H1 (cell line): ENCODE data around the gene SMIM35. TPM values are rescaled to one million over a fixed set of nuclear protein-coding genes. Genes with fewer than 3 reads are reported as not detected.

Experiments
- CTCF ChIA-PET: fragments of 300-600 bp; sonication (Branson Sonifier 250); formaldehyde crosslinking; loops from one replicate; lab custom pipeline; 2021; ENCODE audit not compliant: partially characterized antibody; lab: Charles Lee
- POLR2A ChIA-PET: fragments of 300-600 bp; sonication (Branson Sonifier 250); formaldehyde crosslinking; loops from one replicate; lab custom pipeline; 2021; ENCODE audit warnings: inconsistent platforms; ENCODE audit not compliant: partially characterized antibody; lab: Charles Lee
- DNase-seq, 2 experiments: peaks; one replicate each; pipeline versions ENCODE4 v3.0.0 to v3.0.0-alpha.2; 2010 to 2022; ENCODE audit warnings: low spot score in 2 of 2, low read depth in 1 of 2, mixed read lengths in 1 of 2
- FAIRE-seq: peaks from 2 replicates; lab custom pipeline; 2011; peaks lifted over from hg19 to GRCh38; lab: Jason Lieb, UNC
- H2AFZ ChIP-seq: 2 replicates; pipeline ENCODE4 v1.8.1; 2012; ENCODE audit warnings: low read length, inconsistent platforms
- H2AK5ac ChIP-seq: 2 replicates; pipeline ENCODE4 v1.6.1; 2013; ENCODE audit warnings: low read depth, low read length
- H2BK120ac ChIP-seq: replicated peaks from 2 replicates; pipeline ENCODE3; 2013; ENCODE audit warnings: low read depth, low read length, inconsistent platforms
- H2BK12ac ChIP-seq: 2 replicates; pipeline ENCODE4 v1.6.1; 2013; ENCODE audit warnings: low read depth, low read length
- H2BK15ac ChIP-seq: 2 replicates; pipeline ENCODE4 v1.6.1; 2013; ENCODE audit warnings: low read length
- H2BK20ac ChIP-seq: 2 replicates; pipeline ENCODE4 v1.6.1; 2013; ENCODE audit warnings: low read length
- H2BK5ac ChIP-seq: 2 replicates; pipeline ENCODE4 v1.6.1; 2013; ENCODE audit warnings: low read depth, low read length
- H3K14ac ChIP-seq: 2 replicates; pipeline ENCODE4 v1.6.1; 2013; ENCODE audit warnings: inconsistent platforms; ENCODE audit not compliant: insufficient read length
- H3K18ac ChIP-seq: 2 replicates; pipeline ENCODE4 v1.6.1; 2013; ENCODE audit warnings: low read length; ENCODE audit errors: extremely low read depth
- H3K23ac ChIP-seq: 2 replicates; pipeline ENCODE4 v1.6.1; 2013; ENCODE audit warnings: inconsistent platforms; ENCODE audit not compliant: insufficient read length
- H3K23me2 ChIP-seq: 2 replicates; pipeline ENCODE4 v1.6.1; 2013; ENCODE audit warnings: low read depth, low read length
- H3K27ac ChIP-seq: 2 replicates; pipeline ENCODE4 v1.6.1; 2011; ENCODE audit warnings: low read depth, low read length, inconsistent platforms
- H3K27me3 ChIP-seq, 4 experiments: replicated peaks in 1 of 4; 1 replicate in 1 of 4; 2 replicates in 3 of 4; pipeline versions ENCODE4 v1.6.1 to v1.8.1; 2011 to 2013; ENCODE audit warnings: low read length in 3 of 4, mild to moderate bottlenecking in 3 of 4, inconsistent platforms in 2 of 4, mixed read lengths in 2 of 4, moderate library complexity in 1 of 4; ENCODE audit not compliant: control insufficient read depth in 3 of 4, insufficient read depth in 3 of 4; ENCODE audit errors: extremely low read depth in 1 of 4
- H3K36me3 ChIP-seq, 4 experiments: 2 replicates each; pipeline versions ENCODE4 v1.6.1 to v1.8.1; 2011 to 2013; ENCODE audit warnings: mild to moderate bottlenecking in 4 of 4, low read length in 3 of 4, moderate library complexity in 2 of 4, control low read depth in 1 of 4, inconsistent platforms in 1 of 4; ENCODE audit not compliant: insufficient read depth in 4 of 4, control insufficient read depth in 2 of 4
- H3K4ac ChIP-seq: replicated peaks from 2 replicates; pipeline ENCODE3; 2013; ENCODE audit warnings: low read length, low read depth, mixed read lengths, inconsistent platforms; ENCODE audit not compliant: insufficient read length
- H3K4me1 ChIP-seq, 4 experiments: replicated peaks in 1 of 4; 1 replicate in 1 of 4; 2 replicates in 3 of 4; pipeline versions ENCODE4 v1.6.1 to v1.8.1; 2011 to 2013; ENCODE audit warnings: low read length in 3 of 4, inconsistent platforms in 2 of 4, mixed read lengths in 1 of 4; ENCODE audit not compliant: insufficient read depth in 4 of 4, control insufficient read depth in 3 of 4
- H3K4me2 ChIP-seq, 2 experiments: 2 replicates each; pipeline versions ENCODE4 v1.6.1 to v1.8.1; 2011 to 2013; ENCODE audit warnings: low read depth in 2 of 2, low read length in 2 of 2, control low read depth in 1 of 2, inconsistent platforms in 1 of 2, mild to moderate bottlenecking in 1 of 2; ENCODE audit not compliant: insufficient read depth in 1 of 2
- H3K4me3 ChIP-seq, 4 experiments: fragments of 200-600, 300-600 bp in 1 of 4; sonication (generic), shearing (Covaris generic), sonication (Bioruptor Twin) in 1 of 4; 2 replicates each; pipeline versions ENCODE4 v1.5.1 to v1.8.1; 2011 to 2016; ENCODE audit warnings: low read length in 4 of 4, low read depth in 3 of 4, control low read depth in 2 of 4, inconsistent platforms in 2 of 4, mild to moderate bottlenecking in 2 of 4, mixed read lengths in 1 of 4, moderate library complexity in 1 of 4; ENCODE audit not compliant: insufficient read depth in 2 of 4; ENCODE audit errors: extremely low read depth in 1 of 4
- H3K56ac ChIP-seq: replicated peaks from 2 replicates; pipeline ENCODE3; 2013; ENCODE audit warnings: low read depth, mild to moderate bottlenecking, mixed read lengths, low read length, inconsistent platforms; ENCODE audit not compliant: insufficient read length
- H3K79me1 ChIP-seq: 2 replicates; pipeline ENCODE4 v1.6.1; 2013; ENCODE audit warnings: low read depth, low read length, control low read depth
- H3K79me2 ChIP-seq, 2 experiments: 2 replicates each; pipeline versions ENCODE4 v1.6.1 to v1.8.1; 2012 to 2013; ENCODE audit warnings: low read length in 2 of 2, mild to moderate bottlenecking in 2 of 2, inconsistent platforms in 1 of 2; ENCODE audit not compliant: insufficient read depth in 2 of 2, control insufficient read depth in 1 of 2
- H3K9ac ChIP-seq, 4 experiments: replicated peaks in 1 of 4; 1 replicate in 1 of 4; 2 replicates in 3 of 4; pipeline versions ENCODE4 v1.6.1 to v1.8.1; 2011 to 2013; ENCODE audit warnings: low read depth in 3 of 4, low read length in 3 of 4, control low read depth in 2 of 4, mild to moderate bottlenecking in 2 of 4, moderate library complexity in 2 of 4, inconsistent platforms in 1 of 4; ENCODE audit errors: extremely low read depth in 1 of 4
- H3K9me3 ChIP-seq, 2 experiments: 2 replicates each; pipeline versions ENCODE4 v1.6.1 to v1.8.1; 2012 to 2013; ENCODE audit warnings: mild to moderate bottlenecking in 2 of 2, moderate library complexity in 2 of 2, control low read depth in 1 of 2, inconsistent platforms in 1 of 2, low read depth in 1 of 2, low read length in 1 of 2, mixed read lengths in 1 of 2; ENCODE audit not compliant: insufficient read depth in 2 of 2
- H4K20me1 ChIP-seq, 2 experiments: replicated peaks in 1 of 2; 2 replicates each; pipeline versions ENCODE3 to v1.8.1; 2011 to 2013; ENCODE audit warnings: inconsistent platforms in 2 of 2, low read length in 2 of 2, mild to moderate bottlenecking in 1 of 2; ENCODE audit not compliant: insufficient read depth in 2 of 2, control insufficient read depth in 1 of 2
- H4K5ac ChIP-seq: 2 replicates; pipeline ENCODE4 v1.6.1; 2013; ENCODE audit warnings: low read length, low read depth, mixed read lengths, inconsistent platforms; ENCODE audit not compliant: insufficient read length
- H4K8ac ChIP-seq: 2 replicates; pipeline ENCODE4 v1.8.0; 2013; ENCODE audit warnings: mild to moderate bottlenecking, moderate library complexity, low read length, inconsistent platforms; ENCODE audit not compliant: insufficient read depth; ENCODE audit errors: extremely low read depth
- H4K91ac ChIP-seq: replicated peaks from 2 replicates; pipeline ENCODE3; 2013; ENCODE audit warnings: low read length, mixed read lengths, inconsistent platforms; ENCODE audit not compliant: insufficient read length
- BCL11A ChIP-seq, 2 experiments: IDR thresholded peaks; one replicate each; pipeline ENCODE4 v1.6.1; 2011; ENCODE audit warnings: low read depth in 2 of 2, low read length in 2 of 2, mild to moderate bottlenecking in 2 of 2
- GTF2F1 ChIP-seq: IDR thresholded peaks from 2 replicates; pipeline ENCODE4 v1.6.1; 2012; ENCODE audit warnings: low read depth, low read length, improper control_type of control experiment, borderline replicate concordance
- JUND ChIP-seq: IDR thresholded peaks from 2 replicates; pipeline ENCODE4 v1.6.1; 2011; ENCODE audit warnings: mild to moderate bottlenecking, improper control_type of control experiment, low read length
- KDM5A ChIP-seq: fragments of 200-600 bp; IDR thresholded peaks from 2 replicates; pipeline ENCODE4 v1.7.1; 2012; ENCODE audit warnings: mild to moderate bottlenecking, low read length, inconsistent platforms, mixed read lengths
- NANOG ChIP-seq: IDR thresholded peaks from 2 replicates; pipeline ENCODE4 v1.6.1; 2011; ENCODE audit warnings: low read length, low read depth, mild to moderate bottlenecking, inconsistent platforms; ENCODE audit not compliant: insufficient read depth, poor library complexity, severe bottlenecking
- RNF2 ChIP-seq: fragments of 200-900, 300-1000 bp; sonication (generic); IDR thresholded peaks from 2 replicates; pipeline ENCODE4 v1.7.1; 2016; ENCODE audit warnings: borderline replicate concordance, low read depth, mild to moderate bottlenecking, antibody characterized with exemption, low read length; ENCODE audit not compliant: poor library complexity, severe bottlenecking; ENCODE audit errors: missing control alignments
- TAF1 ChIP-seq: IDR thresholded peaks from 2 replicates; pipeline ENCODE4 v1.6.1; 2011; ENCODE audit warnings: mild to moderate bottlenecking, low read depth, low read length
- TEAD4 ChIP-seq: IDR thresholded peaks from 2 replicates; pipeline ENCODE4 v1.6.1; 2012; ENCODE audit warnings: low read depth, low read length, inconsistent platforms, mixed read lengths
- WGBS, 2 experiments: shearing (Covaris generic) in 1 of 2; methylation state at CpG; one replicate each; pipeline versions ENCODE4 v1.1.6 to v1.1.7; 2013 to 2015; ENCODE audit warnings: low lambda C conversion rate in 2 of 2, mixed read lengths in 2 of 2, inconsistent platforms in 1 of 2, low coverage in 1 of 2, missing lambda C conversion rate in 1 of 2; ENCODE audit not compliant: insufficient replicate concordance in 2 of 2, insufficient coverage in 1 of 2, insufficient read length in 1 of 2; ENCODE audit errors: extremely low coverage in 1 of 2, missing lambda C conversion rate in 1 of 2; 5-methylcytosine and 5-hydroxymethylcytosine counted together
- polyA plus RNA-seq, 7 experiments: library from polyadenylated mRNA; depleted of rRNA in 3 of 7; stranded (reverse) in 5 of 7; unstranded in 2 of 7; fragments of >200 nt in 5 of 7; fragments of 200-250 nt in 2 of 7; gene quantifications; 1 replicate in 5 of 7; 2 replicates in 1 of 7; 4 replicates in 1 of 7; pipeline versions ENCODE4 v1.2.1 to v1.2.3, GENCODE V29; 2011 to 2013; ENCODE audit warnings: missing spikeins in 2 of 7, mixed read lengths in 2 of 7
- total RNA-seq: library from RNA; stranded (reverse); fragmentation: NEBNext Ultra II Directional; extraction: Animal tissue kit (Norgen Biotek cat#: 25700); gene quantifications from 2 replicates; pipeline ENCODE4 v1.2.1, GENCODE V29; 2021
- TF ChIP-seq, protein P1 (sequence below): IDR thresholded peaks from 2 replicates; pipeline ENCODE4 v1.6.1; 2011; ENCODE audit warnings: low read depth, mild to moderate bottlenecking, low read length; ENCODE audit not compliant: insufficient read depth
- TF ChIP-seq, protein P2 (sequence below): IDR thresholded peaks from 2 replicates; pipeline ENCODE4 v1.6.1; 2012; ENCODE audit warnings: low read length, inconsistent platforms

The SMIM35 gene
- total and polyA plus RNA-seq, 2 of the 8 experiments (the other 6 are each of a cell fraction or from before 2014, with no cell fraction given), result not detected

DNA sequence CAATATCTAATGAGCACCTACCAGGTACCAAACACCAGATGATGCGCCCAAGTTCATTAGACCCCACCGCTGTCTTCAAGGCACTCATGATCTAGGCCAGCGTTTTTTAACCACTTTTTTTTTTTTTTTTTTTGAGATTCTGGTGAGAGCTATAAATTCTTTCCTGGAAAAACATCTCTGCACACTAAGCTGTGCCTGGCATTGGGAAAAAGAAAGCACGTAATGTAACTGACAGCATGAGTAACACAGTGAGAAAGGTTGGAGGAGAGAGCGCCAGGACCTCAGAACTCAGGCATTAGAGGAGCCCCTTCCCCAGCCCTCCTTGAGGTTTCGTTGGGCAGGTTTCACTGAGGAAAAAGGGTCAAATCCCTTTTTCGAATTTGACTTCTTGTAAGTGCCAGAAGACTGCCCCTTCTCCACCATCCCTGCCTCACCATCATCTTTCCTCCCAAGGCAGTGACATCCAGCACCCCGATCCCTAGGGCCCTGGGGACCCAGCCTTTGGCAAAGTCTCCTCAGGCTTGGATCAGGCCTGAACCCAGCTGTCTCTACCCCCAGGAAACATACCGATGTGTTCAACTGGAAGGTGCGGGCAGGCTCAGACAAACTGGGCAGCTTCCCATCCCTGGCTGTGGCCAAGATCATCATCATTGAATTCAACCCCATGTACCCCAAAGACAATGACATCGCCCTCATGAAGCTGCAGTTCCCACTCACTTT is 26.1 kb upstream of the SMIM35 start:
- FAIRE-seq (no peak), DNase-seq (no peak)
- no peak overlapping the region for H3K4me2 ChIP-seq
- H4K8ac ChIP-seq, result no peak overlapping the region
- H3K27ac ChIP-seq, result no peak overlapping the region
- no peak overlapping the region for H2AFZ ChIP-seq
- H2BK15ac ChIP-seq, result no peak overlapping the region
- H4K5ac ChIP-seq, result no peak overlapping the region
- H3K23ac ChIP-seq, result no peak overlapping the region
- H4K20me1 ChIP-seq, result no peaks in the 10 kb centered on the region
- H3K4me1 ChIP-seq, result peaks cover 0 to 3% (median under 1%) of the 10 kb centered on the region in 4 experiments; a peak in 4 of 7 replicates
- no peaks in the 10 kb centered on the region for H3K23me2 ChIP-seq
- H2BK20ac ChIP-seq, result 0 out of 2 replicates have a peak overlapping the region, but pooled peaks have one; percentile 55
- no peaks in the 10 kb centered on the region; a peak in 1 of 7 replicates for H3K27me3 ChIP-seq
- H3K4ac ChIP-seq, result no peak overlapping the region
- H3K56ac ChIP-seq, result no peak overlapping the region
- H2BK12ac ChIP-seq, result no peak overlapping the region
- no peaks in the 10 kb centered on the region for H3K36me3 ChIP-seq
- no peak overlapping the region for H2AK5ac ChIP-seq
- H3K18ac ChIP-seq, result no peak overlapping the region
- H3K79me2 ChIP-seq, result no peaks in the 10 kb centered on the region
- H2BK5ac ChIP-seq, result no peak overlapping the region
- H3K14ac ChIP-seq, result no peak overlapping the region
- ChIA-PET CTCF (interaction anchor here (0.7 to 2.1 kb wide), 10 partner anchors 9 to 293 kb away, joined by 3 to 7 read pairs (median 4); no protein-coding TSS in a partner anchor), POLR2A (no interaction called here)
- H3K9ac ChIP-seq, result no peak overlapping the region
- no peak overlapping the region for H2BK120ac ChIP-seq
- no peak overlapping the region for H4K91ac ChIP-seq
- no peaks in the 10 kb centered on the region for H3K79me1 ChIP-seq
- no peak overlapping the region for H3K4me3 ChIP-seq
- H3K9me3 ChIP-seq, result no peaks in the 10 kb centered on the region
- WGBS, 2 experiments, result 88% methylated on average over 8 of the region's 11 CpGs; no CpG with 5 or more reads in 1 of the 2 experiments
- TF ChIP-seq, protein P1, sequence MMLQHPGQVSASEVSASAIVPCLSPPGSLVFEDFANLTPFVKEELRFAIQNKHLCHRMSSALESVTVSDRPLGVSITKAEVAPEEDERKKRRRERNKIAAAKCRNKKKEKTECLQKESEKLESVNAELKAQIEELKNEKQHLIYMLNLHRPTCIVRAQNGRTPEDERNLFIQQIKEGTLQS, result no peak
- no peak for TF ChIP-seq JUND
- no peak for TF ChIP-seq GTF2F1
- TF ChIP-seq TEAD4, result no peak
- no peak for TF ChIP-seq RNF2
- TF ChIP-seq KDM5A, result no peak
- TF ChIP-seq TAF1, result no peak
- no peak for TF ChIP-seq BCL11A (IDR thresholded peaks at IDR 0.05; ENCODE audit: low read depth in 2 of 2, low read length in 2 of 2)
- no peak for TF ChIP-seq NANOG
- TF ChIP-seq, protein P2, sequence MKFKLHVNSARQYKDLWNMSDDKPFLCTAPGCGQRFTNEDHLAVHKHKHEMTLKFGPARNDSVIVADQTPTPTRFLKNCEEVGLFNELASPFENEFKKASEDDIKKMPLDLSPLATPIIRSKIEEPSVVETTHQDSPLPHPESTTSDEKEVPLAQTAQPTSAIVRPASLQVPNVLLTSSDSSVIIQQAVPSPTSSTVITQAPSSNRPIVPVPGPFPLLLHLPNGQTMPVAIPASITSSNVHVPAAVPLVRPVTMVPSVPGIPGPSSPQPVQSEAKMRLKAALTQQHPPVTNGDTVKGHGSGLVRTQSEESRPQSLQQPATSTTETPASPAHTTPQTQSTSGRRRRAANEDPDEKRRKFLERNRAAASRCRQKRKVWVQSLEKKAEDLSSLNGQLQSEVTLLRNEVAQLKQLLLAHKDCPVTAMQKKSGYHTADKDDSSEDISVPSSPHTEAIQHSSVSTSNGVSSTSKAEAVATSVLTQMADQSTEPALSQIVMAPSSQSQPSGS, result no peak
